Adrenal gland (tissue), 12 donors: ENCODE results near the gene MBNL2. TPM values are rescaled to one million over a fixed set of nuclear protein-coding genes. Genes with fewer than 3 reads are reported as not detected.

ENCODE experiments used
- DNase-seq, 7 donors: peaks; one replicate each; pipeline ENCODE4 v3.0.0-alpha.2; 2019 to 2020
- H3K27ac ChIP-seq, 5 donors: fragments of 200-600 bp; sonication (generic) in 4 of 5; 1 replicate in 3 of 5; 2 replicates in 2 of 5; pipeline versions ENCODE4 v1.5.1 to v1.8.0; 2016 to 2020; ENCODE audit warnings: mild to moderate bottlenecking in 1 of 5
- H3K27me3 ChIP-seq: fragments of 200-600 bp; 2 replicates; pipeline ENCODE4 v1.8.0; 2021
- H3K36me3 ChIP-seq, 2 donors: fragments of 200-600 bp; replicated peaks in 1 of 2; 1 replicate in 1 of 2; 2 replicates in 1 of 2; pipeline versions ENCODE4 v1.5.1 to v1.8.0; 2018 to 2022
- H3K4me1 ChIP-seq, 2 donors: fragments of 200-600 bp; replicated peaks in 1 of 2; 1 replicate in 1 of 2; 2 replicates in 1 of 2; pipeline versions ENCODE4 v1.5.1 to v1.8.0; 2018 to 2021
- H3K4me3 ChIP-seq, 4 donors: fragments of 200-600 bp; sonication (generic) in 3 of 4; one replicate each; pipeline ENCODE4 v1.5.1; 2016 to 2018
- H3K9me3 ChIP-seq, 3 donors: fragments of 200-600 bp; sonication (generic) in 1 of 3; replicated peaks in 1 of 3; 1 replicate in 2 of 3; 2 replicates in 1 of 3; pipeline versions ENCODE4 v1.5.1 to v1.8.0; 2016 to 2021
- POLR2A ChIP-seq, 2 donors: fragments of 450-650 bp; IDR thresholded peaks; one replicate each; pipeline ENCODE4 v1.6.1; 2017; ENCODE audit warnings: antibody characterized with exemption in 2 of 2, mild to moderate bottlenecking in 2 of 2, moderate library complexity in 1 of 2
- WGBS, 4 donors: extraction: QIAGEN DNeasy Blood & Tissue Kit in 2 of 4; methylation state at CpG; one replicate each; pipeline versions ENCODE4 v1.1.5 to v1.1.7; 2013 to 2017; 5-methylcytosine and 5-hydroxymethylcytosine counted together
- intact Hi-C, 2 donors: fragments of 100-400 bp; cut with DNase I; formaldehyde crosslinking; loops; one replicate each; pipeline versions ENCODE4 v1.14.1 to v1.15.0; 2022 to 2023
- polyA plus RNA-seq, 3 donors: library from polyadenylated mRNA; stranded (reverse); fragments of 200-250 nt in 2 of 3; fragments of 350-450 nt in 1 of 3; fragmentation: Illumina TruSeq in 1 of 3; extraction: RNeasy Lipid Tissue Mini Kit (QIAGEN cat#74804) in 1 of 3; gene quantifications; one replicate each; pipeline ENCODE4 v1.2.3, GENCODE V29; 2013 to 2014
- total RNA-seq, 9 donors: library from RNA; depleted of rRNA in 4 of 9; stranded (reverse); fragments of >200 nt in 4 of 9; fragments of 120-200 nt in 1 of 9; fragmentation: NEBNext Ultra II Directional in 1 of 9; extraction: Animal tissue kit (Norgen Biotek cat#: 25700) in 1 of 9; gene quantifications; one replicate each; pipeline versions ENCODE4 v1.1.0 to v1.2.4, GENCODE V29; 2013 to 2023
- TF ChIP-seq, protein P1 (sequence below), 6 experiments: fragments of 450-650 bp in 4 of 6; fragments of 200-600 bp in 2 of 6; sonication (generic) in 1 of 6; IDR thresholded peaks; 1 replicate in 5 of 6; 2 replicates in 1 of 6; pipeline versions ENCODE4 v1.5.1 to v1.8.0; 2016 to 2021; ENCODE audit warnings: antibody characterized with exemption in 6 of 6, mild to moderate bottlenecking in 2 of 6, moderate library complexity in 1 of 6
- donor health status: healthy with polysubstance abuse.
- donor health status: Bipolar disorder and iron deficiency.
- donor health status: DM: yes; HTN: yes; CAD: no.
- donor health status: DM: no; HTN: no; CAD: no.
- donor health status: DM: no; HTN: no; CAD: no.
- donor health status: DM: yes; HTN: yes; CAD: no.

Gene MBNL2
- total and polyA plus RNA-seq, 12 donors, result 29.2 to 250 (median 130) TPM

DNA sequence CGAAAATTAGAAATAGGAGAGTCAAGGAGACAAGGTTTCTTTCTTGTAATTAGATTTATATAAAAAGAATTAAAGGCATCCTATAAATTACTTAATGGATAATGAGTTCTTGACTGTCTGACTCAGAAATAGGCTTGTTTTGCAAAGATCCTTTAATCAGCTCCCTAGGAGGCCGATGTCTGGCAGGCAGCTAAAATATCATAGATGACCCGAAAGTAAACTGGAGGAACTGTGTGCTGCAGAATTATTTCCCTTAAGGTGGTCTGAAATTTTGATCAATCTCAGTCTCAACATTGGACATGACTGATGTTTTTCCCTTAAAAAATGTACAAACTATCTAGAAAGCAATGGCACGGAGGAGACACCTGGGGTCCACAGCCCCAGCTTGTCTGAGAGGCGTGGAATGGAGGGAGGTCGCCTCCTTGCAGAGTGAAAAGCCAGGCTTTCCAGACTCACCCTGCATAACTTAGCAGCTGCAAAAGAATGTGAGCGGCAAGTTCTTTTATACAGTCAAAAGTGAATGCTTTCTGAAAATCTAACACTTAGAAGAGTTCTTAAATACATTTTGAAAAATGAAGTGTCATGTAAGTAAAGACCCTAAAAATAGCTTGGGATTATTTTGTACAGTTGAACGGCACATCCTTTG is 44.8 kb downstream of the MBNL2 start:
- no peak for TF ChIP-seq POLR2A (IDR thresholded peaks at IDR 0.05)
- TF ChIP-seq, protein P1, sequence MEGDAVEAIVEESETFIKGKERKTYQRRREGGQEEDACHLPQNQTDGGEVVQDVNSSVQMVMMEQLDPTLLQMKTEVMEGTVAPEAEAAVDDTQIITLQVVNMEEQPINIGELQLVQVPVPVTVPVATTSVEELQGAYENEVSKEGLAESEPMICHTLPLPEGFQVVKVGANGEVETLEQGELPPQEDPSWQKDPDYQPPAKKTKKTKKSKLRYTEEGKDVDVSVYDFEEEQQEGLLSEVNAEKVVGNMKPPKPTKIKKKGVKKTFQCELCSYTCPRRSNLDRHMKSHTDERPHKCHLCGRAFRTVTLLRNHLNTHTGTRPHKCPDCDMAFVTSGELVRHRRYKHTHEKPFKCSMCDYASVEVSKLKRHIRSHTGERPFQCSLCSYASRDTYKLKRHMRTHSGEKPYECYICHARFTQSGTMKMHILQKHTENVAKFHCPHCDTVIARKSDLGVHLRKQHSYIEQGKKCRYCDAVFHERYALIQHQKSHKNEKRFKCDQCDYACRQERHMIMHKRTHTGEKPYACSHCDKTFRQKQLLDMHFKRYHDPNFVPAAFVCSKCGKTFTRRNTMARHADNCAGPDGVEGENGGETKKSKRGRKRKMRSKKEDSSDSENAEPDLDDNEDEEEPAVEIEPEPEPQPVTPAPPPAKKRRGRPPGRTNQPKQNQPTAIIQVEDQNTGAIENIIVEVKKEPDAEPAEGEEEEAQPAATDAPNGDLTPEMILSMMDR (IDR thresholded peaks at IDR 0.05), result no peak
- DNase-seq, result no peak
- peaks cover 0 to 17% of the 10 kb centered on the region in 2 donors for H3K36me3 ChIP-seq
- H3K27ac ChIP-seq, result peak overlapping the region in 2 of 5 donors; percentile 27 to 64
- H3K4me1 ChIP-seq, result peaks cover 34 to 78% of the 10 kb centered on the region in 2 donors
- 57 to 66% (median 60%) methylated on average over 8 of the region's 8 CpGs for WGBS, 4 donors
- H3K9me3 ChIP-seq, result no peaks in the 10 kb centered on the region
- no peaks in the 10 kb centered on the region for H3K27me3 ChIP-seq
- intact Hi-C loops, result loop anchor here (10.0 kb wide), 1 partner anchor 78 kb away; no protein-coding TSS in a partner anchor
- no peak overlapping the region for H3K4me3 ChIP-seq

GRCh38 chr13:97267418-97268059 is 45.4 kb downstream of the MBNL2 start:
- Histone ChIP-seq H3K4me1 (peaks cover 27 to 75% of the 10 kb centered on the region in 2 donors), H3K27ac (peak overlapping the region in 2 of 5 donors; percentile 6 to 64), H3K9me3 (no peaks in the 10 kb centered on the region), H3K4me3 (no peak overlapping the region), H3K36me3 (peaks cover 0 to 17% of the 10 kb centered on the region in 2 donors), H3K27me3 (no peaks in the 10 kb centered on the region)
- 74 to 81% (median 77%) methylated on average over 11 of the region's 11 CpGs for WGBS, 4 donors
- intact Hi-C loops, result loop anchor here (10.0 kb wide), 1 partner anchor 77 kb away; no protein-coding TSS in a partner anchor
- no peak for DNase-seq
- TF ChIP-seq, protein P1 (IDR thresholded peaks at IDR 0.05), result no peak
- no peak for TF ChIP-seq POLR2A (IDR thresholded peaks at IDR 0.05)

DNA sequence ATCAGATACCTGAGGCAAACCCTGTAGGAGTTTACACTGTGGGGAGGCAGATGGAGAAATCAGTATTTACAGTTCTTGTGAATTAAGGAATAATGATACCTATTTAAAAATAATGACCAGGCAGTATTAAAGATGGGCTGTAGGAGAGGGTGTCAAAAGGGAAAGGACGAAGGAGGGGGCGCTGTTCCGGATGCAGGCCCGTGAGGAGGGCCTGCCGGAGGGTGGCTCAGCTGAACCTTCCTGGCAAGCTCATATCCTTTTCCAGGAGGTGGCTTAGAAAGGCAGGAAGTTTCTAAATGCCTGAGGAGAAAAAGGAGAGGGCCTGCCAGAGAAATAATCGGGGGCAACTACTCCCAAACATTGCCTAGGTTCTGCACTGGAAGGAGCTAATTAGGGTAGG is 46.6 kb downstream of the MBNL2 start:
- 69 to 79% (median 74%) methylated on average over 6 of the region's 6 CpGs for WGBS, 4 donors
- Histone ChIP-seq H3K4me3 (no peak overlapping the region), H3K36me3 (peaks cover 0 to 17% of the 10 kb centered on the region in 2 donors), H3K27ac (peak overlapping the region in 2 of 5 donors; percentile 18 to 61), H3K4me1 (peaks cover 24 to 72% of the 10 kb centered on the region in 2 donors), H3K9me3 (no peaks in the 10 kb centered on the region), H3K27me3 (no peaks in the 10 kb centered on the region)
- no peak for DNase-seq
- intact Hi-C loops, result loop anchor here (10.0 kb wide), 1 partner anchor 76 kb away; no protein-coding TSS in a partner anchor
- TF ChIP-seq, protein P1 (IDR thresholded peaks at IDR 0.05), result no peak
- TF ChIP-seq POLR2A (IDR thresholded peaks at IDR 0.05), result no peak

- 89 to 97% (median 95%) methylated on average over 3 of the region's 3 CpGs for WGBS, 4 donors
- Histone ChIP-seq H3K36me3 (peaks cover 0 to 17% of the 10 kb centered on the region in 2 donors), H3K9me3 (no peaks in the 10 kb centered on the region), H3K4me3 (no peak overlapping the region), H3K4me1 (peaks cover 21 to 74% of the 10 kb centered on the region in 2 donors), H3K27ac (peak overlapping the region in 2 of 5 donors; percentile 18 to 61), H3K27me3 (no peaks in the 10 kb centered on the region)
- no peak for DNase-seq
- intact Hi-C loops, result loop anchor here (10.0 kb wide), 1 partner anchor 75 kb away; no protein-coding TSS in a partner anchor
- TF ChIP-seq POLR2A (IDR thresholded peaks at IDR 0.05), result no peak
Measured at GRCh38 chr13:97269603-97270002, 47.5 kb downstream of the MBNL2 start.
